Fibroblast of gingiva (primary cell): ENCODE data around the gene MSX2.
A peak's percentile ranks its signal among the peaks of the same experiment; 100 is the strongest.
"Not testable (repeated sequence)": the region's sequence is repeated elsewhere in the genome, so short reads cannot be mapped to it uniquely, and the experiment has no call there.

Experiments
- DNase-seq: peaks from one replicate; pipeline ENCODE4 v3.0.0-alpha.2; 2011; ENCODE audit warnings: low read depth

Gene MSX2

DNA sequence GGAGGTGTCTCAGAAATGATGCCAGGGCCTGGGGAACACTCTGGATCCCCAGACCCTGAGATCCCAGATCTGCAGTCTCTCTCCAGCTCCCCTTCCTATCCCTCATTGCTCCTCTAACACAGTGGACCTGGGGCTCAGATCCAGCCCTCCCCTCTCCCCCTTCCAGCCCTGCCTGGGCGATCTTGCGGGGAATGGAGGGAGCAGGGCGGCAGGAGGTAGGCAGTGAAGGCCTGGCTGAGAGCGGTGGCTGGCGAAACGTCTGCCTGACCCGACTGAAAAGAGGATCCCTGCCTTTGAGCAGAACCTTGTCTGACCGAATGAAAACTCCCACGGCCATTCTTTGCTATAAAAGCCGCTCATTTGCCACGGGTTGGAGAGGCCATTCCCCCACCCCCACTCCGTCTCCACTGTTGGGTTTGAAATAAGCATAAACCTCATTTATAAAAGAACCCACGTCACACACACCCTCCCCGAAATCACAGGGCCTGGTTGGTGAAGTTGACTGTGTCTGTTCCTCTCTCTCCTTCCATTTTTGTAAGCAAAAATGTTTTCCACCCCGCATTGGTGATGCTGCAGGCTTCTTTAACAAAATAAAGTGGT is 8.8 kb downstream of the MSX2 start:
- no peak for DNase-seq

DNA sequence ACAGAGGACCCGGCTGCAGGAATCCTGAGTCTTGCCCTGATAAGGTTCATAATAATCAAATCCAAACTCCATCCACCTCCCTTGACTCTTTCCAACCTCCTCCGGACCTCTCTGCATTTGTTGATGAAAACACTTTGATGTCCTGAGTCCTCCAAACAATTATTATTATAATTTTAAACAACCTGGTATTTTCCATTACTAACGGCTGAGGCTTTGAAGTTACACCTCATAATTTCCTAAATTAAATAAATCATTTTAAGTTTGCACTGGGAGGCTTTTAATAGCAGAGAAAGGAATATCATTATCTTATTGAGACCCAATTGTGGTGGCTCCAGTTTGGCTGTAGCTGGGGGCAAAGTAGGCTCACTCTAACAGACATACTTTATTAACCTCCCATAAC is 9.5 kb downstream of the MSX2 start:
- no peak for DNase-seq

DNA sequence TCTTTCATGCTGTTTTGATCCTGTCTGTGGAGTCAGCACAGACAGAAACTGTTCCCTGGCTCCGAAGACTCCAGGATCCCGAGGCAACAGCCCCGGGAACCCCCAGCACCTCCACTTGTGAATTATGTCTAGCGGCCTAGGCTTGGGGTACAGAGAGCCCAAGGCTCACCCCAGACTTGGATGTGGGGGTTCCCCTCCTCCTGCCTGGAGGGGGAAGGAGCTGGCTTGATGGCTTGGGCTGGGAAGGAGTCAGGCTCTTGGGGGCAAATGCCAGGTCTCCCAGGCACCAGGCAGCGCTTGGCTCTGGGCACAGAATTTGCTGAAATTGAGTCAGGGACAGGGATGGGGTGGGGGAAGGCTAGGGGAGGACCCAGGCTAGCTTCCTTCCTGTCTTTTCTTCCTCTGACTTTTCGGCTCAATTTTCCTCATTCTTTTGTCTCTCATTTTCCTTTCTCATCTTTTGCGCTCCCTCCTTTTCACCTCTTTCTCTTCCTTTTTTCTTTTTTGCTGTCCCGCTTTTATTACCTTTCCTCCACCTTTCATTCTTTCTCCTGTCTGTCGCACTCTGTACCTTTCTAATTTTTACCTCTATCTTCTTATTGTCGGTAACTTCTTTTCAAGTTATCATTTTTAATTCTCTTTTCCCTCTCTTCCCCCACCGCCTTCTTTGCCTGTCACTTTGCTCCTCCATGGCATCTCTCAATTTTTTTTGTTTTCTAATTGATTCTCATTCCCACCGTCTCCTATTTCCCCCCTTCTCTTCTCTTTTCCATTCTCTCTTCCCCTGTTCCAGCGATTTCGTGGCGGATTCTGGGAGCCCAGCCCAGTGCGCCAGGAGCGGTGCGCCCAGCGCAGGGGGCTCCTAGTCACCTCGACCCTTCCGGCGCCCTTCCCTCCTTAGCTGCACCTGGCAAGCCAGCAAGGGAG is 10.5 kb downstream of the MSX2 start:
- no peak for DNase-seq

DNA sequence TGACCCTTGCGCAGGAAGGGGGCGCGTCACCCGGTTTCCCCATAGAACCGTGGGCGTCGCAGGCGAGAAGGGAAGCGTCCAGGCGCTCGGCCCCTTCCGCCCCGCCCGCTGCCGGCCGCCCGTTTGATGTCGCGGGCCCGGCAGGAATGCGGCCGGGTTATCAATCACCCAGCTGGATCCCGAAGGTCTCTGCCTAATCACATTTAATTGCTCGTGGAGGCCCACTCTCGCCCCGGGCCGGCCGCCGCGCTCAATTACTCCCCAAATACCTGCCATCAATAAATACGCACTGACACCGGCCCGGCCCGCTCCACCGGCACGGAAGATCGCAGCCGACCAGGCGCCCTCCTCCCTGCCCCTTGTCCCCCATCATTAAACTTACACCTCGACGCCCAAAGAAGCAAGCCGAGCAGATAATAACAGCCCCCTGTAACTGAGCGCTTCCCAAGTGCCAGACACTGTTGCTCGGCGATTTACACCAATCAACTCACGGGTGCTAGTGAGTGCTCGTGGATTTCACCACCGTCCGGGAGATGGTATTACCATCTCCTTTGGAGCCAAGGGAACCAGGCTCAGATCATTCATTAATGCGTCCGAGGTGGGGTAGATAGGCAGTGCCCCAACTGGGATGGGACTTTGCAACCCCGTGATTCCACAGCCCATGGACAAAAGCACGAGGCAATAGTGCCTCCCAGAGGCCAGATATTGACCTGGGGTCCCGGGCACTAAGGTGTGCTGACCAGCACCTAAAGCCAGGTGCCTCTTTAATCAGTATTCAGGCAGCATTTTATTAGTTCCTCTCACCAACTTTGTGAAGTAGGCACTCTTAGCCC is 11.3 kb downstream of the MSX2 start:
- no peak for DNase-seq

DNA sequence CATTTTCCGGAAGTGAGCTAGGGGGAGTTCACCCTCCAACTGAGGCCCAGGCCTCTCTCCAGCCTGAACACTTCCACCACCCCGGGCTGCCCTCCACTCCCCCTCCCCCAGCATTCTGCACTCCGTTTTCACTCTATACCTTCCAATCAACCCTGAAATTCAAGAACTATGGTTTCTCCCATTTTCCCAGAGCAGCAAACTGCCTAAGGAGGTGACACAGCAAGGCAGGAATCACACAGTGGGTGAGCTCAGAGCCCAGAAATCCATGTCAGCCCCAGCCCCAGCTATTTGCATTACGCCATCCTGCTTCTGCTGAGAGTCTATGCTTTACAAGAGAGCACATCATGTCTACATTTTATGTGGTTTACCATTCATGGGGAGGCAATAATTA is 11.9 kb downstream of the MSX2 start:
- DNase-seq, result peak; percentile 26

DNA sequence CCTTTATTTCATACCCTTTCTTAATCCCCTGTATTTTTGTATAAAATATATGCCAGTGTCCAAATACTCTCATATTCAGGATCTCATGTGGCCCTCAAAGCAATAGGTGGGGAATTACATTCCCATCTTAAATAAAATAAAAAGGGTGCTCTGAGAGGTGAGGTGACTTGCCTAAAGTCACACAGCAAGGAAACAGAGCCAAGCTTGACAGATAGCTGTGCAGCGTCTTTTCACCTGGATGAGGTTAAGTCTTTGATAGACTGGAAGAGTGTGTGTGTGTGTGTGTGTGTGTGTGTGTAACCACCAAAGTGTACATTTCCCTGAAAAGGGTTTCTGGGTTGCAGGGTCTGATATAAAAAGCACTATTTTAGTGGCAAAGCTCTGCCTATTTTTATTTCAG is 12.4 kb downstream of the MSX2 start:
- no peak for DNase-seq

DNA sequence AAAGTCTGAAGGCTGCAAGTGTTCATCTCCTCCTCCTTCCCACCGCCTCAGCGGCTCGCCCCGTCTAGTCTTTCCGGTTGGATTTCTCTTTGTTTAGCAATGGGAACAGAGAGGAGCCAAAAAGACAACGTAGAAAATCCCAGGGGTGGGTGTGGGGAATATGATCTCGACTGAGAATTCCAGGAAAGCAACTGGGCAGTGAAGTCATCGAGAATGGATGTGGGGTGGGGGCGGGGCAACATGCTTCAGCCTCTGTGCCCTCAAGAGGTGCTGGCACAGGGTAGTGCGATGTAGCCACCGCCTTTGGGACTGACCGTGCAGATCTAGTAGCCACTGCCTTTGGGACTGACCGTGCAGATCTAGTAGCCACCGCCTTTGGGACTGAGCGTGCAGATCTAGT is 12.9 kb downstream of the MSX2 start:
- DNase-seq, result no peak

DNA sequence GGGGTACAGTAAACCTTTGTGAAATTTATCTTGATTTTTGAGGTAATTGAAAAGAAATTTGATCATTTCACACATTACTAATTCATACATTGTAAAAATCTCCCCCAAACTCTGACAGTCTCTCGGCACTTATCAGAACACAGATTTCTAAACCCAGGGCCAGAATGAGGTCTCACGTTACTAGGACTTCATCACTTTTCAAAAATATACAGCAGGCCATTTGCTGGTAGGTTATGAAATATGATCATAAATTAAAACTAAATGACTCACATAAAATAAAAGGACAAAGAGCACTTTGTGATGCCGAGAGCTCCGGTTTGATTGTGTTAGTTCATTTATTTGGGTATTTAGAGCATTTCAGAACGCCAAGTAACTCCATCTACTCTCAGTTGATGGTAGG is 17.0 kb downstream of the MSX2 start:
- DNase-seq, result no peak

DNA sequence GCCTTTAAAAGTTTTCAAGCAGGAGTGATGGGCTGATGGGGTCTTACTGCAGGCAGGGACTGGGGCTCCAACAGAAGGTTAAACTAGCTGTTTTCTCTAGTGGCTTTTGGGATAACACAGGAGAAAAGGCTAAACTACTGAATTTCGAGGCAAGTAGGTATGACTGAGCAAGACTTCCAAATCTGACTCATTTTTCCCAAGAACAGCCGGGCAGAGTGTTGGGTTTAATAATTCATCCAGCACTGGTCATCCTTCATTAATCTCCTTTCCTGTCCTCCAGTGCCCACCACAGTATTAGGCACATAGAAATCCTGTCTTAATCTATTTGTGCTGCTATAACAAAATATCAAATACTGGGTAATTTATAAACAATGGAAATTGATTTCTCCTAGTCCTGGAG is 20.5 kb downstream of the MSX2 start:
- no peak for DNase-seq

DNA sequence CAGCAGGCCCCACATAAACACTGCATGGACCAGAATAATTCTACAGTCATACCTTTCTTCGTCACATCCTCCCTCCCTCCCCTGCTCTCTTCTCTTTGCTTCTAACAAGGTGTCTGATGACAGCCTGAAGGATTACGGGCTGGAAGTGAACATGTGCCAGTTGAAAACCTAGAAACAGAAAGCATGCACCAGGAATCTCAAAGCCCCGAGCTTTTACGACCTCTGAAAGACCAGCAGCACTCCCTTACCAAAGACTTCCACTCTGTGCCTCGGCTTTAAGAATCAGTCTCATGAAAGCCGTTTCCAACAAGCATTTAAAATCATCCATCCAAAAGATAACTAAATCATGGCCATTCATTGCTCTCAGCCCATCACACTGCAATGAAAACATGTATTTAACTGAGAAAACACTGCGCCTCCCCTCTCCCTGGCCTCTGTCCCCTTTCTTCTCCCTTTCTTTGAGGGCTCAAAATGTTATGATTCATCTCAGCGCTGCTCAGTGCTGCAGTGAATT is 21.3 kb downstream of the MSX2 start:
- DNase-seq, result no peak

DNA sequence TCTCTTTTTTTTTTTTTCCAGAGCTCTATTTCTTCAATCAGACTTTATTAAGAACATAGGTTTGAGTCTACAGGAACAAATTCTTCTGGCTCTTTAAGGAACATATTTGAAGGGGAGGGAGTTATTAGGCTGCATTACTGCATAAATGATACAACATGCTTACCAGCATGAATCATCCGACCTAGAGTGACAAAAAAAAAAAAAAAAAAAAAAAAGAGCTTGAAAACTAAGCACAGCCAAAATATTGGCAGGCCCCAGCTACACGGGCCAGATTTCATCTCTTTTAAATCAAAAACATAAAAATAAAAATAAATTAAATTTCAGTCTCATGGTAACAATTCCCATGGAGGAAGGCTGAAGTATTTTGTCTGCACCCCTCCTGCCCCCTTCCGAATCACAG is 26.3 kb downstream of the MSX2 start:
- peak; percentile 51 for DNase-seq

DNA sequence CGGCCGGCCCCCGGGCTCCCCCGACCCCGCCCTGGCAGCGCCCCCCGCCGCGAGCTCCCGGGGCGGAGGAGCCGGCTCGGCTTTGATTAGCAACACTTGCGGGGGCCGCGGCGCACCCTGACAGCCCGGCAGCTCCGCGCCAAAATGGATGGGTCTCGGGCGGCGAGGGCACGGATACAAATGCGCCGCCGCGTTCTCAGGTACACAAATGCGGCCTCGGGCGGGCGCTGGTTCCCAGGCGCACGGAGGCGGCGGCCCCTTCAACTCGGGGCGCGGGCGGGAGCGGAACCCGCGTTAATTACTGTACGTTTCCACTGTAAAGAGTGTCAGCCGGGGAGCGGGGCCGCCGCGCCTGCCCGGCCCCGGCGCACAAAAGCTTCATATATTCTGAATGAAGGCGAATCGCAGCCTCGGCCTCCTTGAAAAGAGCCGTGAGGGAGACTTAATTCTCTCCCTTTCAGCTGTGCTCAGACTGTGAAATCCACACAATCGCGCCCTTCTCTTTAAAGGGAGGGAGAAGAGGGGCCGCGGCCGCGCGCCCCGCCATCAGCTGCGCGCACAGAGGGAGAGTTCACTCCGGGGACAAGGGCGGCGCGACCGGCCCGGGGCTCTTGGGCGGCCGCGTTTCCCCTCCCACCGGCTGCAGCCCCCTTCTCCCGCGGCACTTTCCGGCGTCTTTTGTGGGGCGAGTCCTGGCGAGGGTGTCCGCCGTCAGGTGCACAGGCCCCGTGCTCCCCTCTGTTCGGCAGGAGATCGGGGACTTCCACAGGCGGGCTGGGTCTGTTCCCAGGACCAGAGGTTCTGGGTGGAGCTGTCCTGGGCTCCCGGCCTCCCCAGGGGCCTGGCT is 27.0 kb downstream of the MSX2 start:
- no peak for DNase-seq

DNA sequence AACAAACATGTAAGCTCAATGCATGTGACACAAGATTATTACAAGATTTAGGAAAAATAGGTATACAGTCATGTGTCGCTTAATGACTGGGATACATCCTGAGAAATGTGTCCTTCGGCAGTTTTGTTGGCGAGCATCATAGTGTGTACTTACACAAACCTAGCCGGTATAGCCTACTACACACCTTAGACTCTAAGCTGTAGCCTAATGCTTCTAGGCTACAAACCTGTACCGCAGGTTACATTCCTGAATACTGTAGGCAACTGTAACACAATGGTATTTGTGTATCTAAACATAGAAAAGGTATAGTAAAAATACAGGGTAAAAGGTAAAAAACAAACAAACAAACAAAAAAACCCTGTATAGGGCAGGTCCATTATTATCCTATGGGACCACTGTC is 27.7 kb downstream of the MSX2 start:
- no peak for DNase-seq

DNA sequence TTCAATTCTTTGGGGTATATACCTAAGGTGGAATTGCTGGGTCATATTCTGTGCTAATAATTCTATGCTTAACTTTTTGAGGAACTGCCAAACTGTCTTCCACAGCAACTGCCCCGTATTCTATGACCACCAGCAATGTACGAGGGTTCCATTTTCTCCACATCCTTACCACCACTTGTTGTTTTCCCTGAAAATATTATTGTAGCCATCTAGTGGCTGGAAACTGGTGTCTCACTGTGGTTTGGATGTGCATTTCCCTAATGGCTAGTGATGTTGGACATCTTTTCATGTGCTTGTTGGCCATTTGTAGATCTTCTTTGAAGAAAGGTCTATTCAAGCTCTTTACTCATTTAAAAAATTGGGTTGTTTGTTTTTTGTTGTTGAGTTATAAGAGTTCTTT is 30.7 kb downstream of the MSX2 start:
- DNase-seq, result no peak

DNA sequence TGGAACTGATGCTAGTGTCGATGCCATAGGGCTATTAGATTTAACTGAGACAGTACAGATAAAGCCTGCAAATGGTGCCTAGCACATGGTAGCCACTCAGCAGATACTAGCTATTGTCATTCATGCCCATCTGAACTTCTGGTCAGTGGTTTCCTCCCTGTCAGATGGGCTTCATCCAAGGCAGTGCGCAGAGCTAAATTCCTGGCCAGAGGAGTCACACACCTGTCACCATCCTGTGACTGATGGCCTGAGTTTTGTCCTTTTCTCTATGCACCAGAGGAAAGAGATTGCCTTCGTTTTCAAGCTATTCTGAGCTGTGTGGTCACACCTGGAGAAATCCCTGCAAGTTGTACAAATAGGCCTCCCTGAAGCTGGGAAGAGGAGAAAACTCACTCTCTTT is 34.7 kb downstream of the MSX2 start:
- DNase-seq, result no peak

DNA sequence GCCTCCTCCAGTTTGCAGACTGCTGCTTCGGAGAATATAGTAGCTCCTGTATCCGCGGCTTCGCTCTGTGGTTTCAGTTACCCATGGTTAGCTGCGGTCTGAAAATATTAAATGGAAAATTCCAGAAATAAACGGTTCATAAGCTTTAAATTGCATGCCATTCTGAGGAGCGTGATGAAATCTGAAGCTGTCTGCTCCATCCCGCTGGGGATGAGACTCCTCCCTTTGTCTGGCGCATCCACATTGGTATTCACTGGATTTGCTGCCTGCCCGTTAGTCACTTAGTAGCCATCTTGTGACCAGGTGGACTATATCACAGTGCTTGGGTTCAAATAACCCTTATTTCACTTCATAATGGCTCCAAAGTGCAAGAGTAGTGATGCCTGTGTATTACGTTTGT is 36.3 kb downstream of the MSX2 start:
- DNase-seq, result peak; percentile 31

DNA sequence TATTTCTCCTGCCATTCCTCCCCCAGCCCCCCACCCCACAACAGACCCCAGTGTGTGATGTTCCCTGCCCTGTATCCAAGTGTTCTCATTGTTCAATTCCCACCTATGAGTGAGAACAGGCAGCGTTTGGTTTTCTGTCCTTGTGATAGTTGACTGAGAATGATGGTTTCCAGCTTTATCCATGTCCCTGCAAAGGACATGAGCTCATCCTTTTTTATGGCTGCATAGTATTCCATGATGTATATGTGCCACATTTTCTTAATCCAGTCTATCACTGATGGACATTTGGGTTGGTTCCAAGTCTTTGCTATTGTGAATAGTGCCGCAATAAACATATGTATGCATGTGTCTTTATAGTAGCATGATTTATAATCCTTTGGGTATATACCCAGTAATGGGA is 37.0 kb downstream of the MSX2 start:
- DNase-seq, result not testable (repeated sequence)

DNA sequence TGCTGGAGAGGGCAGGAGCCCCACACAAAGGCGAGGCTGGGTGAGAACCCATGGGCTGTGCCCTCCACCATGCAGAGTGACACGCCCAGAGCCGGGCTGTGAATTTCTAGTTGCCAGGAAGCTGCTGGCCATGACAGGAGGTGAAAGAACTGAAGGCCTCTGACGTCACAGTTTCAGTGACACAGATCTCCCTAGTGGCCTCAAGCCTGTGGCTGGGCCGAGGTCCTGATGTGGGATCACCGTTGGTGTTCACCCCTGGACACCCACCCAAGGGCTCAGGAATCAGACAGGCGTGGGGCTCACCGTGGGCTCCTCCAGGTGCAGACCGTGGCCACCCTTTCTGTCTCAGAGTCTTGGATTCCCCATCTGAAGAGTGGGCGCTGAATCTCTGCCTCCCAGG is 39.9 kb downstream of the MSX2 start:
- no peak for DNase-seq

DNA sequence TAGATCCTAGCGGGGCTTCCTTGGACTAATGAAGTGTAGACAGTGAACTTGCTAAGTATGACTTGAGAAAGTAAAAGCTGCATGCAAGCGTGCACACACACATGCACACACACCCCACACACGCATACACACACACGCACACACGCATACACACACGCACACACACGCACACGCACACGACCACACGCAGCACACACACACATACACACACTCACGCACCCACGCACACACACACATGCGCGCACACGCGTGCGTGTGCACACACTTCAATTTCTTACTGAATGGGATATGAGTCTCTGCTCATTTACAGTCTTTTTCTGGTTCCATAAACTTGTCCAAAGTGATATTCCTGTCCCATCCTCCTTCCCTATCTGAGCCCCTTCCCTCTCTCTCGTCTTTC is 41.2 kb downstream of the MSX2 start:
- DNase-seq, result no peak

DNA sequence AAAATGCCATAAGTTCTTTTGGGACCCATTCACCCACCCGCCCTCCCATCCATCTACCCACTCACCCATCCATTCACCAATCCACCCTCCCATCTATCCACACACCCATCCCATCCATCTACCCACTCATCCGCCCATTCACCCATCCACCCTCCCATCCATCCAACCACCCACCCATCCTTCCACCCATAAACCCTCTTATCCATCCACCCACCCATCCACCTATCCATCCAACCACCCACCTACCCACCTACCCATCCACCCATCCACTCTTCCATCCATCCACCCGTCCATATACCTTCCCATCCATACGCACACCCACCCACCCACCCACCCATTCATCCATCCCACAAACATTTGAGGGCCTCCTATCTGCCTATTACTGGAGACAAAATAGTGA is 43.3 kb downstream of the MSX2 start:
- no peak for DNase-seq

DNA sequence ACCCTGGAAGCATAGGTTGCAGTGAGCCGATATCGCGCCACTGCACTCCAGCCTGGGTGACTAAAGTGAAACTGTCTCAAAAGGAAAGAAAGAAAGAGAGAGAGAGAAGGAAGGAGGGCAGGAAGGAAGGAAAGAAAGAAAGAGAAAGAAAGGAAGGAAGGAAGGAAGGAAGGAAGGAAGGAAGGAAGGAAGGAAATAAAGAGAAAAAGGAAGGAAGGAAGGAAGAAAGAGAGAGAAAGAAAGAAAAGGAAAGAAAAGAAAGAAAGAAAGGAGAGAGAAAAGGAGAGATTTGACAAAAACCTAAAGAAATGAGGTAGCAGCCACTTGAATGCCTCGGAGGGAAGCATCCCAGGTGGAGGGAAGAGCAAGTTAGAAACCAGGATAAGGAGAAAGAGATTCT is 44.6 kb downstream of the MSX2 start:
- no peak for DNase-seq

DNA sequence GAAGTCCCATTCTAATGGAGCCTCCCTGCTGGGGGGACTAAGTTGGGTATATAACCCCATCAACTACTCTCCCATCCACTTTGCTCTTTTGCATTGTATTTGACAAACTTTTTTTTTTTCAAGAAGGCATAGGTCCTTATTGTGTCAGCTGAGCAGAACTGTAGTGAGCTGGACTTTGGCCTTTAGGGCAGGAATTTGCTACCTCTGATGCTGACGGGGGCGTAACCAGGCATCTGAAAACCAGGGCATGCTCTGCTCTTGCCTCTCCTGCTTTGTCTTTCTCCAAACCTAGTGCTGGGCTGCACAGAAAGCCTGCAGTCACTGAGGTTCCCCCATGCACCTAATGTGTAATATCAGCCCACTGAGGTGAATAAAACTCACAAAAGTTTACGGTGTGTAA is 49.0 kb downstream of the MSX2 start:
- no peak for DNase-seq
